HL-60/S4 (cell line): ENCODE measurements around the gene PARP16.

Experiments used
- in situ Hi-C: fragments of 300-500 bp; cut with MboI; formaldehyde crosslinking; loops from 2 replicates; pipeline ENCODE4 v1.14.3; 2022; ENCODE audit warnings: low sequenced_read_pairs

PARP16 gene

DNA sequence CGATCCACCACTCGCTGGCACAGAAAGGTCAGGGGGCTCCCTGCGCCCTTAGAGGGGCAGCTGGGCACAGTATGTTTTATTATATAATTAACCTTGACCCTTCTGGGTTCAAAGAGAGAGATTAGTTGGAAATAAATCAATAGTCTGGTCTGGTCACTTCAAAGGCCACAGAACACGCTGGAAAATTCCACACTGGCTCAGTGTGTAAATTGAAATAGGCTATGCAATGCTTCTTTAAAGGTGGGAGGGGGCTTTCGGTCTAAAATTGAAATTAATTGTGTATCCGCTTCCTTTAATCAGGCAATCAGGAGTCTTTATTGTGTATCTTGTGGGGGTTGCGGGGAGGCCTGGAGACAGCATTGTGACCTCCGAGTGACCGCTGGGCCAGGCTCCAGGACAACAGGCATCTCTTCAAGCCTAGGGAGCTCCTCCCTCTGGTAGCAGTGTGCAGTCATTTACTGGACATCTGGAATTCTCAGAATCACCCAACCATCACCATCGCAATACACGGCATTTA is 25.8 kb upstream of the PARP16 start:
- in situ Hi-C loops = loop anchor here (10.0 kb wide), 1 partner anchor 72 kb away; no protein-coding TSS in a partner anchor

DNA sequence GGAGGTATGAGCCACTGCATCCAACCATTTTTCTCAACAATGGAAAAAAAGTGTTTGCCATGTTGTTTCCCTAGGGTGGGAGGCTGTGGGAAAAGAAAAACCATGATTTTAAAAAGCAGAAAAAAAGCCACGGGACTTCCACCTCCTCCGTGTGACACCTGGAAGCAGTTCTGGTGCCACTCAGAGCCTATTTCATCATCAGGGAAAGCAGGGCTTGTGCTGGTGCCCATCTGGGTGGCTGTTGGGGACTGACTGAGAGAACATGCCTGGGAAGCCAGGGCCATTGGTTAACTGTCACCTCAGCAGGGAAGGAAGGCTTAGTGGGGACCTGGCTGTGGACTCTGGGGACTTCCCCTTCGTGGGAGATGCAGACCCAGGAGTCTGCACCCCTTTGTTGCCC is 25.1 kb upstream of the PARP16 start:
- in situ Hi-C loops = loop anchor here (10.0 kb wide), 1 partner anchor 73 kb away; no protein-coding TSS in a partner anchor

DNA sequence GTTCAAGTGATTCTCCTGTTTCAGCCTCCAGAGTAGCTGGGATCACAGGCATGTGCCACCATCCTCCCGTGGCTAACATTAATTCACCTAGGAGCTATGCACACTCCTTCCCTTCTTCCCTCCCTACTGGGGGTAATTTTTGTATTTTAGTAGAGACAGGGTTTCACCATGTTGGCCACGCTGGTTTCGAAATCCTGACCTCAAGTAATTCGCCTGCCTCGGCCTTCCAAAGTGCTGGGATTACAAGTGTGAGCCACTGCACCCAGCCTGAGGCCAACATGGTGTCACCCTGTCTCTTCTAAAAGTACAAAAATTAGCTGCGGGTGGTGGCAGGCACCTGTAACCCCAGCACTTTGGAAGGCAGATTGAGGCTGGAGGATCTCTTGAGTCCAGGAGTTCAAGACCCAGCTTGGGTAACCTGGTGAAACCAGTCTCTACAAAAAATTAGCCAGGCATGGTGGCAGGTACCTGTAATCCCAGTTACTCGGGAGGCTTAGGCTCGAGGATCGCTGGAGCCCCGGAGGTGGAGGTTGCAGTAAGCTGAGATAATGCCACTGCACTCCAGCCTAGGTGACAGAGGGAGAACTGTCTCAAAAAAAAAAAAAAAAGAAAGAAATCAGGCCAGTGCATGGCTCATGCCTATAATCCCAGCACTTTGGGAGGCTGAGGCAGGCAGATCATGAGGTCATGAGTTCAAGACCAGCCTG is 23.9 kb upstream of the PARP16 start:
- in situ Hi-C loops = loop anchor here (10.0 kb wide), 1 partner anchor 74 kb away; no protein-coding TSS in a partner anchor

DNA sequence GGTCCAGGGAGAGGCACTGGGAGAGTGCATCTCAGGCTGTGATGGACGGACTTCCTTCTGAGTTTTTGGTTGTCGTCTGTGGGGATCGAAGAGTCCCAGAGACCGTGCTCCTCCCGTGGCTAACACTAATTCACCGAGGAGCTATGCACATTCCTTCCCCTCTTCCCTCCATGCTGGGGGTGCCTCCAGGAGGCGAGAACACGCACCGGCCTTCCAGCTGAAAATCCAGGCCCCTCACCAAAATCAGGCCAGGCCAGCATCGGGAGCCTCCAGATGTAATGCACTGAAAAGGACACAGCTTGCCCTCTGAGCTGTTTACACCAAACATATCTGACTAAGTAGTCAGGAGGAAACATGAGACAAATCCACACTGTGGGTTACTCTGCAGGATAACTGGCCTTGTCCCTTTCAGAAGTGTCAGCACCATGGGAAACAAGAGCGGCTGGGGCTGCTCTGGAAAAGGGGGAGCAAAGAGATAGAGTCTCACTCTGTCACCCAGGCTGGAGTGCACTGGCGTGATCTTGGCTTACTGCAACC is 23.3 kb upstream of the PARP16 start:
- in situ Hi-C loops = loop anchor here (10.0 kb wide), 1 partner anchor 75 kb away; no protein-coding TSS in a partner anchor

GRCh38 chr15:65307978-65308377 is 21.3 kb upstream of the PARP16 start:
- in situ Hi-C loops = no loop called here

DNA sequence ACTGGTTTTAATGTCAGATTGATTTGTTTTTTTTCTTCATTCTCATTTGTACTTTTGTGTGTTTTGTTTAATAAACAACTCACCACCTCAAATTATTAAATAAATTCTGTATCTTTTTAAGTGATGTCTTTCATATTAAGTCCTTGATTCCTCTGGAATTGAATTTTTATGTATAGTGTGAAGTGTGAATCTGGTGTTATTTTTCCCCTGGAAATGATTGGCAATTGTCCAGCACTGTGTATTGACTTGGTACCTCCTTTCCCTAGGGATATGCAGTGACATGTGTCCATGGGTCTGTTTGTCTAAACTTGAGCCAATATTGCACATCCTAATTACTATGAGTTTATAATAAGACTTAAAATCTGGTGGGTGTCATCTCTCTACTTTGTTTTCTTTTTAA is 19.9 kb upstream of the PARP16 start:
- in situ Hi-C loops = no loop called here

DNA sequence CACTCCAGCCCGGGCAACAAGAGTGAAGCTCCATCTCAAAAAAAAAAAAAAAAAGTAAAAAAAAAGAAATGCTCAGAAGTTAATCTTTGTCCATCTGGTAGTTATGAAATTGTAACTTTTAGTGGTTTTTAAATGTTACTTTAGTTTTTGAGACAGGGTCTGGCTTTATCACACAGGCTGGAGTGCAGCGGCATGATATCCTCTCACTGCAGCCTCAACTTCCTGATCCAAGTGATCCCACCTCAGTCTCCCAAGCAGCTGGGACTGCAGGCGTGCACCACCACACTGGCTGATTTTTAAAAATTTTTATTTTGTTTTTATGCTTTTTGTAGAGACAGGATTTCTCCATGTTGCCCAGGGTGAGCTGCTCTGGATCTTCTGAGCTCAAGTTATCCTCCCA is 19.1 kb upstream of the PARP16 start:
- in situ Hi-C loops = no loop called here

DNA sequence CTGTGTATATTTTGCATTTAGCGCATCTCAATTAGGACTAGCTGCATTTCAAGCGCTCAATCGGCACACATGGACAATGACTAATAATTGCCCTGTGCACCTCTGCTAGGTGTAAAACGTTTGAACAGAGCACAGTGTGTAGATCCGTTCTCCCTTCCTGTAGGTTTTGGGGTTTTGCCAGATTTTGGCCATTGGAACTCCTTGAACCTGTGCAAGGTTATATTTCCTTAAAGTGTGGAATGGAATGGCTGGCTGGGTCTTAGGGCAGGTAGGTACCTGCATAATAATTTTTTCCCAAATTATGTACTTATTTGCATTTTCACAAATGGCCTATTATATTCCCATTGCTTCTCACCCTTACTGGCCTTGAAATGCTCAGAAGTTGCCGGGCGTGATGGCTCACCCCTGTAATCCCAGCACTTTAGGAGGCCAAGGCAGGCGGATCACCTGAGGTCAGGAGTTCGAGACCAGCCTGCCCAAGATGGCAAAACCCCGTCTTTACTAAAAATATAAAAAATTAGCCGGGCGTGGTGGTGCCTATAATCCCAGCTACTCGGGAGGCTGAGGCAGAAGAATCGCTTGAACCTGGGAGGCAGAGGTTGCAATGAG is 18.6 kb upstream of the PARP16 start:
- in situ Hi-C loops = no loop called here

DNA sequence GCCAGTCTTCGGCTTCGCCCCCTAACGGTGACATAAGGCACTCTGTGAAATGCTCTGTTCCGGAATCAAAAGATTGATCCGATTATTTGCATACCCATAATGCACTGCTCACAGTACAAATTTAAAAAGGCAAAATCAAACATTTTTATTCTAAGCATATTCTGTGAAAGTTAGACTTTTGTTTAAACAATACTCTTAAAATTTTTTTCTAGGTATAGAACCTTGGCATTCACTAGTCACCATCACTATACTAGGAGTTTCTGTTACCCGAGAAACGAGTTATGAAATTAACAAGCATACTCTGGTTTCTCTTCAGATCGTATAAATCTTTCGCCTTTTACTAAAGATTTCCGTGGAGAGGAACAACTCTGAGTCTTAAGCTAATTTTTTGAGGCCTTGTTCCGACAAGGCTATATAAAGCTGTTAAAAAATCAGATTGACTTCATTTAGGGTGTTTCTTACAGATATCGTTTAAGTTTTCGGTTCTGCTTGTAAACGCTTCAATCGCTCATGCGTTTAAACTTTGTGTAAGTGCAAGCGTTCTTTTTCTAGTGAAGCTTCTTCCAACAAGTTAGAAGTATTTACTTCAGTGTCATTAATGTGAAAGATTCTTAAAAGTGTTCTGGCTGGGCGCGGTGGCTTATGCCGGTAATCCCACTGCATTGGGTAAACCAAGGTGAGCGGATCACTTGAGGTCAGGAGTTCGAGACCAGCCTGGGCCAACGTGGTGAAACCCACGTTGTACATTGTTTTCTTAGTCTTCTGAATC is 17.9 kb upstream of the PARP16 start, which contains the start of gene RNU5B-1:
RNU5B-1 (plus strand) TSS at position 297 of the 769 bp plus-strand sequence.
- in situ Hi-C loops = no loop called here

DNA sequence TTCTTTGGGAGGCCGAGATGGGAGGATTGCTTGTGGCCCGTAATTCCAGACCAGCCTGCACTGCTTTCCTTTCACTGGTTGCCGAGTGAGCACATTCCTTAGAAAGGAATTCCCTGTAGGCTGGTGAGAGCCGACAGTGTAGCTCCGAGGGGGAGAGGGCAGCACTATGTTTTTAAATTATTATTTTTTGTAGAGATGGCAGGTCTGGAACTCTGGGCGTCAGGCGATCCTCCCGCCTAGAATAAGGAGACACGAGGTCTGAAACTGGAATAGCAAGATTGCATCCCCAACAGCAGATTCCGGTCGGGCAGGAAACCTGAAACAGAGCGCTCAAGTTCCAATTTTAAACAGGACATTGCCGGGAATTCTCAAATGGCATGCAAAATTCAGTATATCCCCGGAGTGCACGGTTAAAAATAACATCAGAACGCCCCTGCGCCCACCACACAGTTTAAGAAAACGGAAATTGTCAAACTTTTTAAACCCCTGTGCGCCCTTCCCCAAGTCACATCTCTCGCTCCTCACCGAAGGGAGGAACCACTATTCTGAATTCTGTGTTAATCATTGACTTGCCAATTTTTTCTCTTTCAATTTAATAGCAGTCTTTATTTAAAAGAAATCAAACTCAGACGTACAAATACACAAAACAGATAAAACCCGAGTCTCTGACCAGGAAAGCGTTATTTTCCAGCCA is 17.2 kb upstream of the PARP16 start:
- in situ Hi-C loops = no loop called here

DNA sequence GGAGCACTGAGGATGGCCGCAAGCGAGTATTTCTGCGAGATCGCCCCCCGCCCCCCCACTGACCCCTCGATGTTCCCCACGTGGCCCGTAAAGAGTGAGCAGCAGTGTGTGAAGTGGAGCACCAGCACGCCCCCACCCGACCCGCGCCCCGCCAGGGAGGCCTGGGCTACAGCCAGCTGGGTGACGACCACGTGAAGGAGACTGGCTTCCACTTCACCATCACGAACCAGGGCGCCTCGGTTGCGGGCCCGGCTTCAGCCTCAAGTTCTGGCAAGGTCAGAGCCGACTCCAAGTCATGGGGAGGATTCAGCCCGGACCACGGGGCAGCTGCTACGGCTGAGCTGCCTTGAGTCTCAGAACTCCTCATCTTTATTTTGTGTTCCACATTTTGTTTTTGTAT is 15.4 kb upstream of the PARP16 start:
- in situ Hi-C loops = no loop called here

DNA sequence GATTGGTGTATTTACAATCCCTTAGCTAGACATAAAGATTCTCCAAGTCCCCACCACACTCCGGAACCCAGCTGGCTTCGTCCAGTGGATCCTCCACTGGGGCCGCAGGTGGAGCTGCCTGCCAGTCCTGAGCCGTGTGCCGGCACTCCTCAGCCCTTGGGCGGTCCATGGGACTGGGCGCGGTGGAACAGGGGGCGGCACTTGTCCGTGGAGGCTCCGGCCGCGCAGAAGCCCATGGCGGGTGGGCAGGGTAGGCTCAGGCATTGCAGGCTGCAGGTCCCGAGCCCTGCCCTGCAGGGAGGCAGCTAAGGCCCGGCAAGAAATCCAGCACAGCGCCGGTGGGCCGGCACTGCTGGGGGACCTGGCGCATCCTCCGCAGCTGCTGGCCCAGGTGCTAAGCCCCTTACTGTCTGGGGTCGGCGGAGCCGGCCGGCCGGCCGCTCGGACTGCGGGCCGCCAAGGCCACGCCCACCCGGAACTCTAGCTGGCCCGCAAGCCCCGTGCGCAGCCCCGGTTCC is 14.3 kb upstream of the PARP16 start:
- in situ Hi-C loops = no loop called here

DNA sequence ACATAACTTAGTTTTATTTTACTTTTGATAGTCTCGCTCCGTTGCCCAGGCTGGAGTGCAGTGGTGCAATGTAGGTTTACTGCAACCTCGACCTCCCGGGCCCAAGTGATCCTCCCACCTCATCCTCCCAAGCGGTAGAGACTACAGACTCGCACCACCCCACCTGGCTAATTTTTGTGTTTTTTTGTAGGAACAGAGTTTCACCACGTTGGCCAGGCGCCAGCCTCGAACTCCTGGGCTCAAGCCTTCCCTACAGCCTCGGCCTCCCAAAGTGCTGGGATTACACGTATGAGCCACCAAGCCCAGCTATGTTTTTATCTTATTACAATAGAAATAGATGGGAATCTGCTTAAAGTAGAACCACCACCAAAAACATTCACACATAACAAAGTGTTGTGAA is 12.0 kb upstream of the PARP16 start:
- in situ Hi-C loops = loop anchor here (10.0 kb wide), 1 partner anchor 114 kb away; the partner anchor contains the start of gene CLPX

DNA sequence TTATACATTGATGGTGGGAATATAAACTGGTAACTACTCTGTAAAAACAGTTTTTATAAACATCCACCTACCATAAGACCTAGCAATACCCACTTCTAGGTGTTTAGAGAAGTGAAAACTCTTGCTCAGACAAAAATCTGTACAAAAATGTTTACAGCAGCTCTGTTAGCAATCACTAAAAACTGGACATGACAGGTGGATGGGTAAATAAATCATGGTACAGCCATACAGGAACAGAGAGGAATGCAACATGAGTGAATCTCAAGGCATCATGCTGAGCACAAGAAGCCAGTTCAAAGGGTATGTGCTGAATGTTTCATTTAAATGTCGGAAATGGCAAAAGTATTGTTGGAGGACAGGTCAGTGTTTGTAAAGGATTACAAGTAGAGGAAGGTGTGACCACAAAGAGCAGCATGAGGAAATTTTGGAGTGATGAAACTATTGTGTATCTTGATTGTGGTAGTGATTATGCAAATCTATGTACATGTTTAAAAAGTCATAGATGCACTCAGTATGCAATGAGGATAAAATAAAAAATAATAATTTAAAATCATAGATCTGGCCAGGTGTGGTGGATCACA is 6.3 kb upstream of the PARP16 start:
- in situ Hi-C loops = loop anchor here (10.0 kb wide), 1 partner anchor 108 kb away; the partner anchor contains the start of gene CLPX

GRCh38 chr15:65290228-65290627 is 3.5 kb upstream of the PARP16 start:
- in situ Hi-C loops = loop anchor here (10.0 kb wide), 1 partner anchor 105 kb away; the partner anchor contains the start of gene CLPX

DNA sequence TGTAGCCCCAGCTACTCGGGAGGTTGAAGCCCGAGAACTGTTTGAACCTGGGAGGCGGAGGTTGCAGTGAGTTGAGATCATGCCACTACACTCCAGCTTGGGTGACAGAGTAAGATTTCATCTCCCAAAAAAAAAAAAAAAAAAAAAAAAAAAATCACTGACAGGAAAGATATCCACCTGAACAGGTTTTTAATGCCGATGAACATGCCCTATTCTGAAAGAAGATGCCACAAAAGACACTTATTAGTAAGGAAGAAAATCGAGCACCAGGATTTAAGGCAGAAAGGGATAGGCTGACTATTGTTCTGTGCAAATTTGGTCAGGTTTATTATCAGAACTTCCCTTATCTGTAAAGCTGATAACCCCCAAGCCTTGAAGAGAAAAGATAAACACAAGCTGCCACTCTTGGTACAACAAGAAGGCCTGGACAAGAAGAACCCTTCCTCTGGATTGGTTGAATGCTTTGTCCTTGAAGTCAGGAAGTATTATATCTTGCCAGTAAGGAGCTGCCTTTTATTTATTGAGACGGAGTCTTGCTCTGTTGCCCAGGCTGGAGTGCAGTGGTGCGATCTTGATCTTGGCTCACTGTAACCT is 2.7 kb upstream of the PARP16 start:
- in situ Hi-C loops = no loop called here

DNA sequence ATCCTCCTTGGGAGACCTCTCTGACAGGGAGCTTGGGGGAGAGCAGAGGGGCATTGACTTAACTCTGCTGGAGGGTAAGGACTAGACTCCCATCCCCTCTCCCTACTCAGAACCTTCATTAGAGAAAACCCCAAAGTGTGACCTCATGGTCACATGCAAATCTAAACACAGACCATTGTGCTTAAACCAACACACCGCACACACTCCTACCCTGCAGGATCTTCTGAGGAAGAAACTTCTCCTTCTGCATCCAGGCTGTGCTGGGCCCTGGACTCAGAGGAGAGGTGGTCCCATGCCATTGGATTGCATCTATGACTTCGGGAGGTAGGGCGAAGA is 805 bp upstream of the PARP16 start:
- in situ Hi-C loops = no loop called here

GRCh38 chr15:65286069-65286703 is 497 bp downstream of the PARP16 start:
- in situ Hi-C loops = no loop called here
